ENCODE results near the gene MIF. TPM values are rescaled to one million over a fixed set of nuclear protein-coding genes. Genes with fewer than 3 reads are reported as not detected.

MIF gene
- total RNA-seq (ENCODE audit: low replicate concordance), result 300 and 504 TPM in 2 replicates

GRCh38 chr22:23893945-23894709, at the start of gene MIF:
MIF (plus strand) TSS chr22:23894383; CDS start chr22:23894475, 92 bp downstream.

DNA sequence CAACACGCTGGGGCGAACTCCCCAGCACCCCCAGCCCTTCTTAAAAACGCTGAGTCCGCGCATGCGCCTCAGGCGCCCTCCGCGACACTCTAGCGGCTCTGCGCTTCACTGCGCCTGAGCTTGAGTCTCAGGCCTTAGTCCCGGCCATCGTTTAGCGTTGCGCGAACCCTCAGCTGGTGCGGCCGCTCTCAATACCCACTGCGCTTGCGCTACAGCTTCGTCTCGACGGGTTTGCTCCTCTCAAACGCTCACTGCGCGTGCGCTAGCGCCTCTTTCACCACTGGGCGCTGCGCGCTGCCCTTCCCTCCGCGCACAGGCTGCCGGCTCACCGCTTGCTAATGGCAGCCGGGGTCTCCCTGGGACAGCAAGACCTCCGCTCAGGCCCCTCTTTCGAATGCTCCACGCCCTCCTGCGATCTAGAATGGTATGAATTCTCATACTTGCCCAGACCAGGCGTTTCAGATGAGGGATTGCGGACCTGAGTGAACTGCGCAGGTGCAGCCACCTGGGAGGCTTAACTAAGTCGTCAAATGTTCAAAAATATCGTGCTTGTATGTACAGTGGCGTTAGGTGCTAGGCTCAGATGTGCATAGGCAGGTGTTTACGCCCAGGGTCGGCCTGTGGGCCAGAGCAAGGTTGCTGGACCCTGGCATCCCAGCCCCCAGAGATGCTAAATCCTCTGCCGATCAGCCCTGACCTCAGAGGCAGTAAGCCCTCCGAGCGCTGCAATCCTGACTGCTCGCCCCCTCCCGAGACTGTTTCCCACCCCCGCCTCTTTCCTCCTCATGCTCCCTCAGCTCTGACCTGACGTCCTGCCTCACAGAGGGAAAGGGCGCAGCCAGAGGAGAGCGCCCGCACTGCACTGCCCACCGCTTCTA, 36.3 kb upstream of the MIF start, which contains the start of gene SLC2A11:
TSS of gene SLC2A11 (plus strand) at position 270 of the 878 bp plus-strand sequence. CDS start at position 395, 125 bp downstream.

Other genes starting within 250 kb of the MIF start
- not detected in 2 replicates for gene RGL4, start 203.4 kb upstream of the MIF start, total RNA-seq (ENCODE audit: low replicate concordance)
- 1.4 and 3.5 TPM in 2 replicates for gene ZNF70, start 143.3 kb upstream of the MIF start, total RNA-seq (ENCODE audit: low replicate concordance)
- gene VPREB3, start 140.0 kb upstream of the MIF start, total RNA-seq (ENCODE audit: low replicate concordance), result not detected in 2 replicates
- 0.38 and 1.8 TPM in 2 replicates for gene C22orf15, start 131.4 kb upstream of the MIF start, total RNA-seq (ENCODE audit: low replicate concordance)
- gene CHCHD10, start 126.4 kb upstream of the MIF start, total RNA-seq (ENCODE audit: low replicate concordance), result 3.4 and 6.5 TPM in 2 replicates
- gene MMP11, start 121.5 kb upstream of the MIF start, total RNA-seq (ENCODE audit: low replicate concordance), result 11.0 and 18.5 TPM in 2 replicates
- gene SMARCB1, start 107.4 kb upstream of the MIF start, total RNA-seq (ENCODE audit: low replicate concordance), result 18.0 and 21.5 TPM in 2 replicates
- gene DERL3, start 55.4 kb upstream of the MIF start, total RNA-seq (ENCODE audit: low replicate concordance), result 0.23 TPM in 1 of 2 replicates, not detected in the other
- gene SLC2A11, start 36.5 kb upstream of the MIF start, total RNA-seq (ENCODE audit: low replicate concordance), result 7.5 and 8.9 TPM in 2 replicates
- 5.1 and 9.5 TPM in 2 replicates for gene GSTT2B, start 66.8 kb downstream of the MIF start, total RNA-seq (ENCODE audit: low replicate concordance)
- 2.2 and 11.0 TPM in 2 replicates for gene DDTL, start 72.5 kb downstream of the MIF start, total RNA-seq (ENCODE audit: low replicate concordance)
- 57.3 and 162 TPM in 2 replicates for gene DDT, start 80.1 kb downstream of the MIF start, total RNA-seq (ENCODE audit: low replicate concordance)
- gene GSTT2, start 85.8 kb downstream of the MIF start, total RNA-seq (ENCODE audit: low replicate concordance), result 0.23 TPM in 1 of 2 replicates, not detected in the other
- not detected in 2 replicates for gene GSTT4, start 111.1 kb downstream of the MIF start, total RNA-seq (ENCODE audit: low replicate concordance)
- gene CABIN1, start 116.9 kb downstream of the MIF start, total RNA-seq (ENCODE audit: low replicate concordance), result 35.5 and 61.0 TPM in 2 replicates

Measured in smooth muscle cell of the coronary artery (primary cell).